ENCODE data around the gene CEPT1. TPM values are rescaled to one million over a fixed set of nuclear protein-coding genes. Genes with fewer than 3 reads are reported as not detected.

CEPT1 gene
- total and polyA plus RNA-seq, 2 donors (not counting 3 experiments of a cell fraction or from before 2014, with no cell fraction given), result 13.6 to 29.1 TPM

DNA sequence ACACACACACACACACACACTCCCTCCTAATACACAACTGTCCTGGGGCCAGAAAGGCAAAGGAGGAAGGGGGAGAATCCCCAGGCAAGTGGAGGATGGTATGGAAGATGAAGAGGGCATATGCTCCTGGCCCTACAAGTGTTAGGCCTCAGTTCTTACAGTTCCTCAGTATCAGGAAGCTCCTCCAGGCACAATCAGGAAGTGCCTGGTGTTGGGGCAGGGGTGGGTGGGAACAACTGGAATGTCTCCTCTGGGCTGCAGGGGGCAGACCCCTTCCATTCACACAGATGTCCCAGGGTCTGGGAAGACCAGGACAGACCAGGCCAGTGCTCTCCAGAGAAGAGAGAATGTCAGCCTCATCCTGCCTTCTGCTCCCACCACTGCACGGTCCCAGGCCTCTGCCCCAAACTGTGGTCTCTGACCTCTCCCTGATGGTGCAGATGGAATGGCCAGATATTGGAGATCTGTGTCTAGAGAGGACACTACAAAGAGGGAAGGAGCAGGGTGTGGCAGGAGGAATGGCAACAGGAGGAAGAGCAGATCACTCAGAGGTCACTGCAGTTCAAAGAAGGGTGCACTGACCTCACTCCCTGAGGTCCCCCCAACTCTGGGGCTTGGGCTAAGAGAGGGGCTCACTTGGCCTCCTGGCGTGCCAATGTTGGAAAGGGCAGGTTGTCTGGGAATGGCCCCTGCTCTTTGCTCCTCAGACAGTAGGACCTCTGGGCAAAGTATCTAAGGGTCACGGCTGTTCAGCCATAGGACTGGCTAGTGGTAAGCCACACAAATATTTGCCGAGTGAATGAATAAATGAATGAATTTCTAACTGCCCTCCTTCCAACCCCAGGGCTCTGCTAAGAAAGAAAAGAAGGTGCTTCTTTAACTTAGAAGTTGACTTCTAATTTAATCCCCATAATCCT, 62.9 kb downstream of the CEPT1 start:
- no peak for FAIRE-seq
- no TSS peak for BruUV-seq (replicated peaks)
- H3K27me3 ChIP-seq (ENCODE audit: control insufficient read depth in 2 of 2, insufficient read depth in 2 of 2, low read length in 2 of 2), result peaks cover 17 to 29% of the 10 kb centered on the region in 2 experiments
- TF ChIP-seq, protein P1, sequence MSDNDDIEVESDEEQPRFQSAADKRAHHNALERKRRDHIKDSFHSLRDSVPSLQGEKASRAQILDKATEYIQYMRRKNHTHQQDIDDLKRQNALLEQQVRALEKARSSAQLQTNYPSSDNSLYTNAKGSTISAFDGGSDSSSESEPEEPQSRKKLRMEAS (IDR thresholded peaks at IDR 0.05; ENCODE audit: insufficient read depth, insufficient read length), result no peak
- no peak for TF ChIP-seq FOS (IDR thresholded peaks at IDR 0.05; ENCODE audit: borderline replicate concordance, insufficient read depth, low read length)
- TF ChIP-seq MYC (IDR thresholded peaks at IDR 0.05; ENCODE audit: low read depth, low read length), result no peak
- no peak for TF ChIP-seq POLR2AphosphoS5 (IDR thresholded peaks at IDR 0.05; ENCODE audit: insufficient read depth, low read depth, low read length)
- TF ChIP-seq, protein P2, sequence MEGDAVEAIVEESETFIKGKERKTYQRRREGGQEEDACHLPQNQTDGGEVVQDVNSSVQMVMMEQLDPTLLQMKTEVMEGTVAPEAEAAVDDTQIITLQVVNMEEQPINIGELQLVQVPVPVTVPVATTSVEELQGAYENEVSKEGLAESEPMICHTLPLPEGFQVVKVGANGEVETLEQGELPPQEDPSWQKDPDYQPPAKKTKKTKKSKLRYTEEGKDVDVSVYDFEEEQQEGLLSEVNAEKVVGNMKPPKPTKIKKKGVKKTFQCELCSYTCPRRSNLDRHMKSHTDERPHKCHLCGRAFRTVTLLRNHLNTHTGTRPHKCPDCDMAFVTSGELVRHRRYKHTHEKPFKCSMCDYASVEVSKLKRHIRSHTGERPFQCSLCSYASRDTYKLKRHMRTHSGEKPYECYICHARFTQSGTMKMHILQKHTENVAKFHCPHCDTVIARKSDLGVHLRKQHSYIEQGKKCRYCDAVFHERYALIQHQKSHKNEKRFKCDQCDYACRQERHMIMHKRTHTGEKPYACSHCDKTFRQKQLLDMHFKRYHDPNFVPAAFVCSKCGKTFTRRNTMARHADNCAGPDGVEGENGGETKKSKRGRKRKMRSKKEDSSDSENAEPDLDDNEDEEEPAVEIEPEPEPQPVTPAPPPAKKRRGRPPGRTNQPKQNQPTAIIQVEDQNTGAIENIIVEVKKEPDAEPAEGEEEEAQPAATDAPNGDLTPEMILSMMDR (IDR thresholded peaks at IDR 0.05; ENCODE audit: extremely low read depth in 1 of 2, insufficient read depth in 1 of 2, low read depth in 1 of 2, low read length in 2 of 2), result no peak
- TF ChIP-seq POLR2A (IDR thresholded peaks at IDR 0.05; ENCODE audit: low read depth, low read length), result no peak
- no peak for TF ChIP-seq EZH2 (IDR thresholded peaks at IDR 0.05; ENCODE audit: borderline replicate concordance, low read depth, low read length, severe bottlenecking)
- TF ChIP-seq JUN (IDR thresholded peaks at IDR 0.05; ENCODE audit: borderline replicate concordance, insufficient read depth, insufficient read length, low read depth), result no peak
- TF ChIP-seq GATA2 (IDR thresholded peaks at IDR 0.05; ENCODE audit: insufficient read depth, insufficient read length, low read depth, low read length), result no peak
- dilution Hi-C loops (cut with MboI; ENCODE audit: extremely low pct_ligation_motif_present, low sequenced_read_pairs) (no loop called here), intact Hi-C loops (cut with micrococcal nuclease) (no loop called here)
- no peak overlapping the region for H3K4me3 ChIP-seq (replicated peaks in 1 of 3; ENCODE audit: insufficient read depth in 1 of 3, low read depth in 1 of 3, low read length in 3 of 3)
- H3K9me3 ChIP-seq (replicated peaks; ENCODE audit: control insufficient read depth, insufficient read depth, low read length), result no peaks in the 10 kb centered on the region
- ChIA-PET CTCF (interaction anchor here (0.6 to 1.4 kb wide), 4 partner anchors 9 to 25 kb away, joined by 3 to 4 read pairs (median 3); no protein-coding TSS in a partner anchor), POLR2A (no interaction called here)
- no peaks in the 10 kb centered on the region for H3K79me2 ChIP-seq (ENCODE audit: control insufficient read depth, insufficient read depth, low read length)
- H2AFZ ChIP-seq (ENCODE audit: low read depth, low read length), result no peak overlapping the region
- no peaks in the 10 kb centered on the region for H3K9me1 ChIP-seq (replicated peaks; ENCODE audit: control insufficient read depth, extremely low read depth, insufficient read depth, low read length)
- peaks cover 3% of the 10 kb centered on the region for H3K4me1 ChIP-seq (ENCODE audit: control insufficient read depth, extremely low read depth, insufficient read depth, low read length)
- H3K4me2 ChIP-seq (ENCODE audit: insufficient read depth, low read length), result no peak overlapping the region
- no peaks in the 10 kb centered on the region for H4K20me1 ChIP-seq (replicated peaks; ENCODE audit: control insufficient read depth, extremely low read depth, insufficient read depth, low read length)
- no peaks in the 10 kb centered on the region for H3K36me3 ChIP-seq (ENCODE audit: control insufficient read depth in 2 of 2, extremely low read depth in 1 of 2, insufficient read depth in 2 of 2, low read length in 2 of 2)
- no peak overlapping the region for H3K27ac ChIP-seq (ENCODE audit: insufficient read depth, low read depth, low read length)
- DNase-seq (ENCODE audit: low read depth, low spot score), result no peak
- H3K9ac ChIP-seq (replicated peaks; ENCODE audit: extremely low read depth, insufficient read depth, low read length), result no peak overlapping the region

All from endothelial cell of umbilical vein (primary cell).